Stimulated activated CD4-positive, alpha-beta T cell treated with anti-CD3 and anti-CD28 coated beads, TNF-alpha, amount 100 ng/mL, for 4 hours (primary cell): Measurements from ENCODE around the gene FREM3.
"Not testable (repeated sequence)": the region's sequence is repeated elsewhere in the genome, so short reads cannot be mapped to it uniquely, and the experiment has no call there.

Experiments used
- DNase-seq, 3 experiments: peaks; one replicate each; pipeline ENCODE4 v3.0.0-alpha.2; 2020; ENCODE audit warnings: low read depth in 3 of 3

The FREM3 gene

DNA sequence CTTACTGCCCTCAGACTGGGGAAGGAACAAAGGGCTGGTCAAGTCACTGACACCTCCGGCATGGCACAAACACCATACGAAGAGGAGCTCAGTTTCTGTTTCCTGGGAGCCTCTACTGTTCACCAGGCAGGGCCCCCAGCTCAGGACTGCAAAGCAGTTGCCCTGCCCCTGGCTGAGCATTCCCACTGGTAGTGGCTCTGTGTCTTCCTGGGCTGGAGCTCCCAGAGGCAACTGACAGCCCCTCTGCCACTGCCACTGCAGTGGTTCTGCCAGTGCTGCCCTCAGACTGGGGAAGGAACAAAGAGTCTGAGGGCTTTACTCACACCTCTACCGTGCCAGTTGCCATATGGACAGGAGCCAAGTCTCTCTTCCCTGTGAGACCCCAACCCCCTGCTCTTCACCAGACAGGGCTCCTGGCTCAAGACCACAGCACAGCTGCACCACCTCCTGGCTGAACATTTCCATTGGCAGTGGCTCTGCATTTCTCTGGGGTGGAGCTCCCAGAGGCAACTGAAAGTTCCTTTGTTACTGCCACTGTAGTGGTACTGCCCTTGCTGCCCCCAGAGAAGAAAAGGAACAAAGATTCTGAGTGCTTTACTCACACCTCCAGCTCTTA is 119.0 kb downstream of the FREM3 start:
- DNase-seq: no peak

DNA sequence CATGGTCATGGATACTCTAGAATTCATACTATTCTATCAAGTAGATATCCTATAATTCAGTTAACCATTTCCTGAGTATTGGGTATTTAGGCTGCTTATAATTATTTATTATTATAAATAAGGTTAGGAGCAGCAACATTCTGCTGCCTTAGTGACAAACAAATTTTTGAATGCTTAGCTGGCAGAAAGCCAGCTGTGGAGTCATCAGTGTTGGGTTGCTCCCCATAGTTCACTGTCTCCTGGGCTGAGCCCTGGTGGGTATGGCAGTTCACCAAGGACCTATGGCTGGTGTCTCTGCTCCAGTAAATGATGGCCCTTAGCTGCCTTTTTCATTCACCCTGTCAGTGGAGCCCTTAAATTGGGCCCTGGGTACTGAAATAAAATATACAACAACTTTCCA is 125.1 kb downstream of the FREM3 start:
- no peak for DNase-seq

- DNase-seq: no peak
These were observed 136.0 kb downstream of the FREM3 start for GRCh38 chr4:143564472-143564871.

- DNase-seq: peak; percentile 9 to 31 (median 13)
These were observed 140.7 kb downstream of the FREM3 start for GRCh38 chr4:143559757-143560147.

GRCh38 chr4:143558823-143559756 is 141.4 kb downstream of the FREM3 start:
- peak; percentile 35 to 65 (median 42) for DNase-seq

GRCh38 chr4:143558286-143558685 is 142.2 kb downstream of the FREM3 start:
- no peak for DNase-seq

GRCh38 chr4:143555676-143556075 is 144.8 kb downstream of the FREM3 start:
- no peak for DNase-seq

- no peak for DNase-seq
These were observed 145.5 kb downstream of the FREM3 start for GRCh38 chr4:143554728-143555597.

- no peak for DNase-seq
These were observed 150.5 kb downstream of the FREM3 start for GRCh38 chr4:143549928-143550327.

- DNase-seq: no peak
These were observed 160.8 kb downstream of the FREM3 start for GRCh38 chr4:143539670-143540023.

DNA sequence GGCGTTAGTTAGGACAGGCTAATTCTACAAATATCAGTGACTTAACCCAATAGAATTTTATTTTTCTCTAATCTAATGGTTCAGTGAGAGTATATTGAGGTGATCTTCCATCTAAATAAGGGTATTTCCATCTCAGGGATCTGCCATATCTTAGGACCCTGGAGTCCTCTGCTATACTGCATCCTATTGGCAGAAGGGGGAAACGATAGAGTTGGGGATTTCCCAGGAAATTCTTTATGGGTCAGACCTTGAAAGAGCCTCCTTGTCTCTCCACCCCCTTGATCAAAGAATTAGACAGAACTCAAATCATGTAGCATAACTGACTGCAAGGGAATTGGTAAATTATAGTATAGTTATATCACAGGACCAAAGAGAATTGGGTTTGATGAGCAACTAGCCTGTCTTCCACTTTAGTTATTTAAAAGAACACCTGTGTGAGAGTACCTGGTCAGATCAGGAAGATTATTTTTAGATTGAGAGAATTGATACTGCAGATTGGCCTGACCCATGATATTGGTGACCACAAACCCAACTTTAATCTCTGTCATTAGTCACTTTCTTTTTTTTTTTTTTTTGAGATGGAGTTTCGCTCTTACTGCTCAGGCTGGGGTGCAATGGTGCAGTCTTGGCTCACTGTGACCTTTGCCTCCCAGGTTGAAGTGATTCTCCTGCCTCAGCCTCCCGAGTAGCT is 161.4 kb downstream of the FREM3 start:
- DNase-seq: no peak

- DNase-seq: no peak
These were observed 168.5 kb downstream of the FREM3 start for GRCh38 chr4:143531788-143532491.

- no peak for DNase-seq
These were observed 169.1 kb downstream of the FREM3 start for GRCh38 chr4:143531380-143531779.

DNA sequence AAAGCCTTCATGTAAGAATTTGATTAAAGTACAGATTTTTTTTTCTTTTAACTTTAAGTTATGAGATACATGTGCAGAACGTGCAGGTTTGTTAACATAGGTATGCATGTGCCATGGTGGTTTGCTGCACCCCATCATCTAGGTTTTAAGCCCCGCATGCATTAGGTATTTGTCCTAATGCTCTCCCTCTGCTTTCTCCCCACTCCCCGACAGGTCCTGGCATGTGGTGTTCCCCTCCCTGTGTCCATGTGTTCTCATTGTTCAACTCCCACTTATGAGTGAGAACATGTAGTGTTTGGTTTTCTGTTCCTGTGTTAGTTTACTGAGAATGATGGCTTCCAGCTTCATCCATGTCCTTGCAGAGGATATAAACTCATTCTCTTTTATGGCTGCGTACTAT is 172.4 kb downstream of the FREM3 start:
- not testable (repeated sequence) for DNase-seq
